HepG2 (cell line): ENCODE results near the gene MICA. TPM values are rescaled to one million over a fixed set of nuclear protein-coding genes. Genes with fewer than 3 reads are reported as not detected.

Experiments used
- ATAC-seq: fragments of 200-7000 bp; cut with Tn5 transposase; 3 replicates; pipeline ENCODE4 v1.9.1; 2020; ENCODE audit warnings: mild to moderate bottlenecking, moderate library complexity
- BruUV-seq: library from RNA; stranded (reverse); fragments of 400-500 nt; replicated peaks from 2 replicates; lab custom pipeline; 2021; lab: Mats Ljungman, UMichigan
- CTCF ChIA-PET: fragments of 300-600 bp; formaldehyde crosslinking; extraction: SDS; loops from one replicate; lab custom pipeline; 2021; ENCODE audit warnings: low total read pairs, inconsistent platforms, low intra/inter-chr PET ratio; lab: Yijun Ruan, JAX
- POLR2A ChIA-PET: fragments of 350-600 bp; sonication (Branson Sonifier 250); formaldehyde crosslinking; loops from one replicate; lab custom pipeline; 2020; ENCODE audit warnings: antibody characterized with exemption, inconsistent platforms; lab: Yijun Ruan, JAX
- DNase-seq: peaks from one replicate; pipeline ENCODE4 v3.0.0-alpha.2; 2015; ENCODE audit warnings: low spot score
- FAIRE-seq: peaks from 3 replicates; lab custom pipeline; 2011; peaks lifted over from hg19 to GRCh38; lab: Jason Lieb, UNC
- H2AFZ ChIP-seq: one replicate; pipeline ENCODE4 v1.6.1; 2011; ENCODE audit warnings: low read length, inconsistent platforms
- H3K27ac ChIP-seq: fragments of 300-600 bp; 3 replicates; pipeline ENCODE4 v1.8.0; 2011; ENCODE audit warnings: mixed run types, mild to moderate bottlenecking, mixed read lengths, low read length, inconsistent platforms; ENCODE audit not compliant: insufficient read depth; ENCODE audit errors: extremely low read length
- H3K27me3 ChIP-seq, 2 experiments: fragments of 200-600 bp in 1 of 2; 2 replicates in 1 of 2; 3 replicates in 1 of 2; pipeline versions ENCODE4 v1.6.0 to v1.8.0; 2011; ENCODE audit warnings: low read length in 2 of 2, mild to moderate bottlenecking in 2 of 2, moderate library complexity in 2 of 2, inconsistent platforms in 1 of 2; ENCODE audit not compliant: insufficient read depth in 2 of 2, control insufficient read depth in 1 of 2
- H3K36me3 ChIP-seq, 2 experiments: fragments of 200-600 bp in 1 of 2; replicated peaks in 1 of 2; 2 replicates in 1 of 2; 3 replicates in 1 of 2; pipeline versions ENCODE4 v1.5.1 to v1.8.0; 2011; ENCODE audit warnings: low read length in 2 of 2, inconsistent platforms in 1 of 2; ENCODE audit not compliant: insufficient read depth in 2 of 2, control insufficient read depth in 1 of 2
- H3K4me1 ChIP-seq: 2 replicates; pipeline ENCODE4 v1.5.1; 2012; ENCODE audit warnings: low read length, inconsistent platforms; ENCODE audit not compliant: insufficient read depth
- H3K4me2 ChIP-seq: 2 replicates; pipeline ENCODE4 v1.6.0; 2011; ENCODE audit warnings: low read depth, low read length, inconsistent platforms
- H3K4me3 ChIP-seq, 3 experiments: fragments of 200-600 bp in 1 of 3; sonication (generic), shearing (Covaris generic) in 1 of 3; replicated peaks in 1 of 3; 2 replicates each; pipeline ENCODE4 v1.5.1; 2011 to 2016; ENCODE audit warnings: low read length in 3 of 3, inconsistent platforms in 2 of 3, low read depth in 2 of 3, mild to moderate bottlenecking in 2 of 3, control low read depth in 1 of 3, mixed read lengths in 1 of 3; ENCODE audit not compliant: insufficient read depth in 1 of 3
- H3K79me2 ChIP-seq: one replicate; pipeline ENCODE4 v1.6.1; 2011; ENCODE audit warnings: low read length, inconsistent platforms; ENCODE audit not compliant: insufficient read depth
- H3K9ac ChIP-seq: 2 replicates; pipeline ENCODE4 v1.6.0; 2011; ENCODE audit warnings: mild to moderate bottlenecking, low read depth, low read length, inconsistent platforms; ENCODE audit not compliant: insufficient read depth
- H3K9me3 ChIP-seq: 2 replicates; pipeline ENCODE4 v1.5.1; 2012; ENCODE audit warnings: mild to moderate bottlenecking, low read length
- H4K20me1 ChIP-seq: 2 replicates; pipeline ENCODE4 v1.6.0; 2011; ENCODE audit warnings: inconsistent platforms, mild to moderate bottlenecking, low read length, moderate library complexity; ENCODE audit not compliant: insufficient read depth
- ADNP ChIP-seq: sonication (generic); formaldehyde crosslinking; IDR thresholded peaks from 2 replicates; pipeline ENCODE4 v1.4.0; 2020; ENCODE audit warnings: missing genetic modification reagents
- ARNTL ChIP-seq: sonication (generic); formaldehyde crosslinking; IDR thresholded peaks from 2 replicates; pipeline ENCODE4 v1.4.0; 2020; ENCODE audit warnings: mild to moderate bottlenecking, missing genetic modification reagents
- ETV5 ChIP-seq: IDR thresholded peaks from 2 replicates; pipeline ENCODE4 v1.6.1; 2018; ENCODE audit warnings: missing biosample characterization, missing genetic modification reagents, inconsistent platforms, borderline replicate concordance
- ETV6 ChIP-seq: sonication (generic); formaldehyde crosslinking; conservative IDR thresholded peaks from 2 replicates; pipeline ENCODE4 v1.4.0; 2020; ENCODE audit warnings: missing genetic modification reagents
- FLYWCH1 ChIP-seq: sonication (generic); formaldehyde crosslinking; IDR thresholded peaks from 2 replicates; pipeline ENCODE4 v1.8.1; 2023; ENCODE audit warnings: mild to moderate bottlenecking, missing genetic modification reagents
- HNF4G ChIP-seq, 2 experiments: sonication (generic) in 1 of 2; formaldehyde crosslinking in 1 of 2; IDR thresholded peaks; 2 replicates each; pipeline versions ENCODE4 v1.4.0 to v1.6.1; 2011 to 2020; ENCODE audit warnings: borderline replicate concordance in 2 of 2, low read depth in 2 of 2, mild to moderate bottlenecking in 2 of 2, low read length in 1 of 2, missing genetic modification reagents in 1 of 2, moderate library complexity in 1 of 2
- KDM1A ChIP-seq: IDR thresholded peaks from 2 replicates; pipeline ENCODE4 v1.6.1; 2016; ENCODE audit warnings: missing compliant biosample characterization
- NFKBIZ ChIP-seq: IDR thresholded peaks from 2 replicates; pipeline ENCODE4 v1.6.1; 2018; ENCODE audit warnings: missing genetic modification reagents, missing compliant biosample characterization
- POGZ ChIP-seq: sonication (generic); formaldehyde crosslinking; IDR thresholded peaks from 2 replicates; pipeline ENCODE4 v1.4.0; 2020; ENCODE audit warnings: mild to moderate bottlenecking, missing genetic modification reagents
- REL ChIP-seq: sonication (generic); formaldehyde crosslinking; conservative IDR thresholded peaks from 2 replicates; pipeline ENCODE4 v1.8.0; 2022; ENCODE audit warnings: mild to moderate bottlenecking, missing genetic modification reagents, moderate library complexity
- U2AF1 ChIP-seq: fragments of 200-400 bp; formaldehyde crosslinking; optimal IDR thresholded peaks from 2 replicates; pipeline ENCODE3; 2017; ENCODE audit warnings: mild to moderate bottlenecking, low read depth, low read length
- ZNF207 ChIP-seq: fragments of 450-650 bp; IDR thresholded peaks from 2 replicates; pipeline ENCODE4 v1.6.1; 2016; ENCODE audit warnings: antibody characterized with exemption, borderline replicate concordance
- ZNF773 ChIP-seq: sonication (generic); formaldehyde crosslinking; IDR thresholded peaks from 2 replicates; pipeline ENCODE4 v1.4.0; 2020; ENCODE audit warnings: missing genetic modification reagents, borderline replicate concordance
- ZSCAN12 ChIP-seq: sonication (generic); formaldehyde crosslinking; IDR thresholded peaks from 2 replicates; pipeline ENCODE4 v1.9.0; 2021; ENCODE audit warnings: mild to moderate bottlenecking, missing genetic modification reagents
- ZSCAN9 ChIP-seq: IDR thresholded peaks from 2 replicates; pipeline ENCODE4 v1.6.1; 2016; ENCODE audit warnings: borderline replicate concordance
- WGBS: methylation state at CpG from one replicate; pipeline ENCODE4 v1.1.6; 2017; ENCODE audit warnings: low lambda C conversion rate; 5-methylcytosine and 5-hydroxymethylcytosine counted together
- in situ Hi-C: cut with HindIII; loops from 2 replicates; pipeline ENCODE4 v1.10.0; 2017; ENCODE audit warnings: low pct_unique_long_range_greater_than_20kb; ENCODE audit not compliant: extremely low pct_ligation_motif_present
- intact Hi-C: fragments of 100-400 bp; cut with micrococcal nuclease; formaldehyde crosslinking; loops from one replicate; pipeline ENCODE4 v1.10.0; 2022; ENCODE audit not compliant: unreplicated experiment
- polyA plus RNA-seq, 8 experiments: library from polyadenylated mRNA; depleted of rRNA in 3 of 8; stranded (reverse) in 7 of 8; unstranded in 1 of 8; fragments of >200 nt; fragmentation: Illumina TruSeq in 4 of 8; extraction: Trizol in 4 of 8; gene quantifications; 2 replicates each; pipeline versions ENCODE4 v1.2.1 to v1.2.3, GENCODE V29; 2011 to 2016; ENCODE audit warnings: low read depth in 4 of 8, missing spikeins in 1 of 8, mixed read lengths in 1 of 8; ENCODE audit not compliant: insufficient read depth in 1 of 8
- total RNA-seq, 5 experiments: library from RNA; depleted of rRNA; stranded (reverse); fragments of >200 nt; fragmentation: Illumina TruSeq; extraction: Trizol; gene quantifications; 2 replicates each; pipeline ENCODE4 v1.2.3, GENCODE V29; 2016; ENCODE audit warnings: low read depth in 1 of 5
- TF ChIP-seq, protein P1 (sequence below): sonication (generic); formaldehyde crosslinking; IDR thresholded peaks from 2 replicates; pipeline ENCODE4 v1.5.0; 2020; ENCODE audit warnings: missing genetic modification reagents, mild to moderate bottlenecking, borderline replicate concordance
- TF ChIP-seq, protein P2 (sequence below): sonication (generic); formaldehyde crosslinking; IDR thresholded peaks from 2 replicates; pipeline ENCODE4 v1.8.1; 2023; ENCODE audit warnings: mild to moderate bottlenecking, missing genetic modification reagents, borderline replicate concordance
- TF ChIP-seq, protein P3 (sequence below): sonication (generic); formaldehyde crosslinking; IDR thresholded peaks from 2 replicates; pipeline ENCODE4 v1.9.0; 2021; ENCODE audit warnings: missing genetic modification reagents, borderline replicate concordance

Gene MICA
- total and polyA plus RNA-seq, 2 of the 13 experiments (the other 11 are each of a cell fraction or from before 2014, with no cell fraction given) = 21.6 to 38.1 TPM

DNA sequence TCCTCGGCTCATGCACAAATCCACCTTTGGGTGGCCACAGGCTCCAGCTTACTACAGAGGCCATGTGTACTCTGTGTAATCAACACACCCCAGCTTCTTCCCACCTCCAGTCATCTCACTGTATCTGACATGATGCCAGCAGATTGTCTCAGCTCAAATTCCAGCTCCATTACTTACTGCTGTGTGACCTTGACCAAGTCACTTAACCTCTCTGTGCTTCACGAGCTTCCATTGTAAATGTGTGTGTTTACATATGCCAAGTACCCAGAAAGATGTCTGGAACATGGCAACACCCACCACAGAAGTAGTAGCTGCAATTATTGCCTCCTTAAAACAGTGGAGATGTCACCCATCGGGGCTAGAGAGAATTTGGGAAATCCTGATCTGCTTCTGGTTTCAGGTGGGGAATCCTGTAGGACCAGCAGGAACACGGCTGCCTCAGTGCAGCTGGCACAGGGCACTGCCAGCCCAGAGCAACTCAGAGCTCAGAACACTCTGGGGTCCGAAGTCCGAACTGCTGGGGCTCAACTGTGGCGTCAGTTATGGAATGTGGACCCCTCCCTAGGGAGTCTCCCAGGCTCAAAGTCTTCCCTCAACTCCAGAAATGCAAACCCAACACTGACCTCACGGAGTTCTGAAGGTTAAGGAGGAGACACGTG is 25.2 kb upstream of the MICA start (continued):
- TF ChIP-seq, protein P1, sequence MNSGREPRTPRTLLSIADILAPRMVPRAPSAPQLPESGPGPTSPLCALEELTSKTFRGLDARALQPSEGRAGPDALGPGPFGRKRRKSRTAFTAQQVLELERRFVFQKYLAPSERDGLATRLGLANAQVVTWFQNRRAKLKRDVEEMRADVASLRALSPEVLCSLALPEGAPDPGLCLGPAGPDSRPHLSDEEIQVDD (CRISPR knock-in tag) = no peak
- TF ChIP-seq POGZ = no peak
- no peak for TF ChIP-seq NFKBIZ (CRISPR knock-in tag)
- no peak for TF ChIP-seq ZNF773 (CRISPR knock-in tag)
- TF ChIP-seq FLYWCH1 (CRISPR knock-in tag) = no peak
- no peak for TF ChIP-seq ZSCAN12 (CRISPR knock-in tag)
- TF ChIP-seq ADNP (CRISPR knock-in tag) = 0 out of 2 replicates have a peak, but pooled peaks have one; percentile 14
- TF ChIP-seq ETV5 (CRISPR knock-in tag) = no peak
- TF ChIP-seq ARNTL (CRISPR knock-in tag) = no peak
- TF ChIP-seq, protein P2, sequence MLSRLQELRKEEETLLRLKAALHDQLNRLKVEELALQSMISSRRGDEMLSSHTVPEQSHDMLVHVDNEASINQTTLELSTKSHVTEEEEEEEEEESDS (CRISPR knock-in tag) = no peak
- TF ChIP-seq U2AF1 = no peak
- peak; percentile 43; the same call in 1 of the 2 replicates for TF ChIP-seq KDM1A (CRISPR knock-in tag)

DNA sequence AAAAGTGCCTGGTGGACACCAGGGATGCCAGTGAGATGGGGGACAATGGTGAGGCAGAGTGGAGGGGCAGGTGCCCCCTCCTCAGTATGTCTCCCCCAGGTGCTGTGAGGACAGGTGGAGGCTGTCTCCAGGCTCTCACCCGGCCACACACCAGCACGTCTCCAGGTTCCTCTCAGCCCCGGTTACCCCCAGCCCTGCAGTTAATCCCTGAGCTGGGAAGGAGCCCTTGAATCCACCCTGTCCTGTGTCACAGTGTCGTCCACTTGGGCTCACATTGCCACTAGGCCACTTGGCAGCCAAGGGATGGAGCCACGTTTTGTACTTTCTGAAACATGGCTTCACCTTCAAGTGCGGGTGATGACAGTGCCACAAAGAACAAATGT is 24.7 kb upstream of the MICA start:
- H4K20me1 ChIP-seq = no peaks in the 10 kb centered on the region
- POLR2A ChIA-PET = no interaction called here
- CTCF ChIA-PET = no interaction called here
- peaks cover 16% of the 10 kb centered on the region for H3K4me1 ChIP-seq
- H3K79me2 ChIP-seq = no peaks in the 10 kb centered on the region
- in situ Hi-C loops (no loop called here), intact Hi-C loops (no loop called here)
- H2AFZ ChIP-seq = no peak overlapping the region
- no peaks in the 10 kb centered on the region for H3K9me3 ChIP-seq
- no peak overlapping the region for H3K9ac ChIP-seq
- no TSS peak for BruUV-seq
- H3K4me3 ChIP-seq = peak overlapping the region in 1 of 3 experiments; percentile 35; a peak in 1 of 6 replicates
- H3K36me3 ChIP-seq = no peaks in the 10 kb centered on the region
- ATAC-seq (peak; percentile 58), DNase-seq (no peak), FAIRE-seq (no peak)
- H3K27ac ChIP-seq = no peak overlapping the region
- peak overlapping the region; percentile 38 for H3K4me2 ChIP-seq
- H3K27me3 ChIP-seq = peaks cover under 1 to 17% of the 10 kb centered on the region in 2 experiments; a peak in 3 of 5 replicates
- WGBS = 38% methylated on average over 3 of the region's 6 CpGs
- TF ChIP-seq REL (CRISPR knock-in tag) = no peak
- no peak for TF ChIP-seq ZNF207
- no peak for TF ChIP-seq ETV6 (CRISPR knock-in tag)
- TF ChIP-seq U2AF1 = no peak
- TF ChIP-seq HNF4G (IDR thresholded peaks at IDR 0.05; ENCODE audit: borderline replicate concordance, low read depth, low read length) = no peak
- TF ChIP-seq HNF4G (CRISPR knock-in tag; IDR thresholded peaks at IDR 0.05; ENCODE audit: borderline replicate concordance, low read depth) = no peak
- TF ChIP-seq ZSCAN9 (CRISPR knock-in tag) = no peak
- TF ChIP-seq, protein P3, sequence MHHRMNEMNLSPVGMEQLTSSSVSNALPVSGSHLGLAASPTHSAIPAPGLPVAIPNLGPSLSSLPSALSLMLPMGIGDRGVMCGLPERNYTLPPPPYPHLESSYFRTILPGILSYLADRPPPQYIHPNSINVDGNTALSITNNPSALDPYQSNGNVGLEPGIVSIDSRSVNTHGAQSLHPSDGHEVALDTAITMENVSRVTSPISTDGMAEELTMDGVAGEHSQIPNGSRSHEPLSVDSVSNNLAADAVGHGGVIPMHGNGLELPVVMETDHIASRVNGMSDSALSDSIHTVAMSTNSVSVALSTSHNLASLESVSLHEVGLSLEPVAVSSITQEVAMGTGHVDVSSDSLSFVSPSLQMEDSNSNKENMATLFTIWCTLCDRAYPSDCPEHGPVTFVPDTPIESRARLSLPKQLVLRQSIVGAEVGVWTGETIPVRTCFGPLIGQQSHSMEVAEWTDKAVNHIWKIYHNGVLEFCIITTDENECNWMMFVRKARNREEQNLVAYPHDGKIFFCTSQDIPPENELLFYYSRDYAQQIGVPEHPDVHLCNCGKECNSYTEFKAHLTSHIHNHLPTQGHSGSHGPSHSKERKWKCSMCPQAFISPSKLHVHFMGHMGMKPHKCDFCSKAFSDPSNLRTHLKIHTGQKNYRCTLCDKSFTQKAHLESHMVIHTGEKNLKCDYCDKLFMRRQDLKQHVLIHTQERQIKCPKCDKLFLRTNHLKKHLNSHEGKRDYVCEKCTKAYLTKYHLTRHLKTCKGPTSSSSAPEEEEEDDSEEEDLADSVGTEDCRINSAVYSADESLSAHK (CRISPR knock-in tag) = no peak
